Rectal smooth muscle tissue (tissue), 1 donor: ENCODE results near the gene FNDC3B.

Experiments
- H3K27ac ChIP-seq: one replicate; pipeline ENCODE4 v1.7.0; 2013; ENCODE audit warnings: low read depth, low read length, inconsistent platforms
- H3K27me3 ChIP-seq: one replicate; pipeline ENCODE4 v1.7.0; 2013; ENCODE audit warnings: low read length; ENCODE audit not compliant: control insufficient read depth, insufficient read depth
- H3K36me3 ChIP-seq: one replicate; pipeline ENCODE4 v1.7.0; 2013; ENCODE audit warnings: low read length; ENCODE audit not compliant: control insufficient read depth, insufficient read depth
- H3K4me1 ChIP-seq: one replicate; pipeline ENCODE4 v1.7.0; 2013; ENCODE audit warnings: low read length; ENCODE audit not compliant: control insufficient read depth, insufficient read depth
- H3K4me3 ChIP-seq: one replicate; pipeline ENCODE4 v1.7.0; 2013; ENCODE audit warnings: low read length
- H3K9ac ChIP-seq: one replicate; pipeline ENCODE4 v1.7.0; 2013; ENCODE audit warnings: low read length

The FNDC3B gene

DNA sequence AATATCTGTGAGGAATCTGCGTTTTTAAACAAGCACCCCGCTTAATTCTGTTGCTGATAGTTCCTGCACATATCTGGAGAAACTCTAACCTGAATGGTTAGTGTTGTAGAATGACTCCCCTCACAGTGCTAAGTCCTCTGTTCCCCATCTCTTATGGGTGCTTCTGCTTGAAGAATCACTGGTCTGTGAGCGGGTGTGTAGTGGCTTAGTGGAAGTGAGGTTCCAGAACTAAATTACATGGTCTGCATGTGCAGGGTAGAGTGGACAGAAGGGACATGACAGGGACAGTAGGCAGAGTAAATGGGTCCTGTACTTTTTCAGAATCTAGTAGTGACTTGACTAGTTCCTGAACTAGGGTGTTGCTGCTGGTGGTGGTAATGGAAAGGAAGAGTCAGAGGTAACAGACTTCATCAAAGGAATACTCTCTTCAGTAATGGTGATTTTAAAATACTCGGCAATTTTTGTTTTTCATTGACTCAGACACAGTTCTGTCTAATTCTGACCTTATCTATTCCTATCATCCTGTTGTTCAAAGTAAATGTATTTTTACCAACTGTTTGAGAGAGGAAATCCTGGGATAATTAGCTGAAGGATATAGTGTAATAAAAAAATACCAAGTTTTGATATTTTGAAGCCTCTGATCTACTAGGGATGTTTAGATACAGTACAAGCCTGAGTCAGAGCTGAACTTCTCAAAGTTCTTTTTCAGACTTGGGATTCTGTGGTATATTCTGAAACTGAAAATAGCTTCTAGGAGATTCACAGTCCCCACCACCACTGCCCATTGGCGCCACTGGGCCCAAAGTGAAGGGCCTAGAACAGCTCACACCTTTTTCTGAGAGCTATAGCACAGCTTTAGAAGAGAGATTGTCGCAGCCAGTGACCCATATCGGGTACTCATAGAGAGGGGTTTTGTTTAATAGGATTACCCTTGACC lies 55.5 kb downstream of the FNDC3B start:
- Histone ChIP-seq H3K9ac (no peak overlapping the region), H3K27me3 (no peaks in the 10 kb centered on the region), H3K4me1 (peaks cover 9% of the 10 kb centered on the region), H3K27ac (no peak overlapping the region), H3K4me3 (no peak overlapping the region), H3K36me3 (no peaks in the 10 kb centered on the region)

- Histone ChIP-seq H3K9ac (no peak overlapping the region), H3K4me1 (peaks cover 9% of the 10 kb centered on the region), H3K27ac (no peak overlapping the region)
Measured at GRCh38 chr3:172096881-172097420, 57.6 kb downstream of the FNDC3B start.

DNA sequence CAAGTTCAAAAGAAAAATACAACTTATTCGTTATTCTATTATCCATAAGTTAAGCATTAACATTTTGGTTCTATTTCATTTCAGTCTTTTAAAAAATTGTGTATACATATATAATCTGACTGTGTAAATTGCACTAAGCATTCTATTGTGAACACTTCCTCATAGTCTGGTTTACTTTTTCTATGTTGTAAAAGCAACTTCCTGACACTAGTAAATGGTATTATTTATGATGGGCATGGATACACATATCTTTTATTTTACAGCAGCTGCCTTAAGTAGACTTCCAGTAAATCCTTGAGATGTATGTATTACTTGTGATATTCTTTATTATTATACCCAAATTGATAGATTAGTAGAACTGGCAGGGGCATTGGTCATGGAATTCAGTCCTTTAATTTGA lies 58.2 kb downstream of the FNDC3B start:
- Histone ChIP-seq H3K4me1 (peaks cover 9% of the 10 kb centered on the region), H3K27me3 (no peaks in the 10 kb centered on the region), H3K36me3 (no peaks in the 10 kb centered on the region), H3K27ac (no peak overlapping the region), H3K9ac (no peak overlapping the region), H3K4me3 (no peak overlapping the region)

More at GRCh38 chr3:172096881-172097420, 57.6 kb downstream of the FNDC3B start:
- Histone ChIP-seq H3K27me3 (no peaks in the 10 kb centered on the region), H3K4me3 (no peak overlapping the region), H3K36me3 (no peaks in the 10 kb centered on the region)

DNA sequence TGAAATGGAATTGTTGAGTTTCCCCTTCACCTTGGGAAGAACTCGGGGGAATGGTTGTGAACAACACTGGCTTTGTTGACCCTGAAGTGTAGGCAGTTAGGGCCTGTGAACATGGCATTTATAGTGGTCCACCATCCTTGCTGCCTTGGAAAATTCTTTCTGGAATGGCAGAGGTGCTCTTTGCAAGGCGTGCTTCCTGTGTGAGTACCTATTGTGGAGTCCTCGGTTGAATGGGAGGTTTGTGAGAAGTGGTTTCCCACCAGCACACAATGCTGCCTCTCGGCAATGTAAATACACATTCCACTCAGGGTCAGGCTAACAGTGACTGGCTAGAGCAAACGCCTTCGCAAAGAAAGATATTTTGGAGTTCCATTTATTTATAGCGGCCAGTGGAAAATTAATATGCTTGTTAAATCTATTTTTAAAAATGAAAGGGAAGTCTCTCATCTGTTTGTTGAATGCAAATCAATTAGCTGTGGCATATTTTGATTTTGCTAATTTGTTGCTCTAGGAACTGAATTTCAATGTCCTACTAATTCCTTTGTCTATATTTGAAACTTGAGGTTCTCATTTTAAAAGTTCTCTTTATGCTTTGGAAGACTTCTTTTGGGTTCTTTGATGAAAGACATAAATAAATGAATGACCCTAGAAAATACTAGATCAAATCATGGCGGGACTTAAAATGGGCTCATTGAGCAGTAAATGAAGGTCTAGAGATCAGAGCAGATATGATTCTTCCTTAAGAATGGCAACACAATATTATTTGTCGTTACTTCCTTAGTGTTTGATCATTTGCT lies 59.5 kb downstream of the FNDC3B start:
- Histone ChIP-seq H3K27me3 (no peaks in the 10 kb centered on the region), H3K4me3 (no peak overlapping the region), H3K4me1 (peaks cover 13% of the 10 kb centered on the region), H3K36me3 (no peaks in the 10 kb centered on the region), H3K9ac (no peak overlapping the region), H3K27ac (no peak overlapping the region)

- no peak overlapping the region for H3K4me3 ChIP-seq
- peaks cover 15% of the 10 kb centered on the region for H3K4me1 ChIP-seq
- no peak overlapping the region for H3K27ac ChIP-seq
- H3K9ac ChIP-seq = no peak overlapping the region
- no peaks in the 10 kb centered on the region for H3K27me3 ChIP-seq
- H3K36me3 ChIP-seq = no peaks in the 10 kb centered on the region
Measured at GRCh38 chr3:172099495-172099808, 60.1 kb downstream of the FNDC3B start.

GRCh38 chr3:172100482-172100881 lies 61.1 kb downstream of the FNDC3B start:
- Histone ChIP-seq H3K36me3 (no peaks in the 10 kb centered on the region), H3K4me3 (no peak overlapping the region), H3K27ac (no peak overlapping the region), H3K9ac (no peak overlapping the region), H3K4me1 (peaks cover 19% of the 10 kb centered on the region), H3K27me3 (no peaks in the 10 kb centered on the region)

GRCh38 chr3:172101107-172101506 lies 61.7 kb downstream of the FNDC3B start:
- no peak overlapping the region for H3K4me3 ChIP-seq
- no peak overlapping the region for H3K9ac ChIP-seq
- no peaks in the 10 kb centered on the region for H3K36me3 ChIP-seq
- no peaks in the 10 kb centered on the region for H3K27me3 ChIP-seq
- H3K27ac ChIP-seq = no peak overlapping the region
- H3K4me1 ChIP-seq = peaks cover 16% of the 10 kb centered on the region

DNA sequence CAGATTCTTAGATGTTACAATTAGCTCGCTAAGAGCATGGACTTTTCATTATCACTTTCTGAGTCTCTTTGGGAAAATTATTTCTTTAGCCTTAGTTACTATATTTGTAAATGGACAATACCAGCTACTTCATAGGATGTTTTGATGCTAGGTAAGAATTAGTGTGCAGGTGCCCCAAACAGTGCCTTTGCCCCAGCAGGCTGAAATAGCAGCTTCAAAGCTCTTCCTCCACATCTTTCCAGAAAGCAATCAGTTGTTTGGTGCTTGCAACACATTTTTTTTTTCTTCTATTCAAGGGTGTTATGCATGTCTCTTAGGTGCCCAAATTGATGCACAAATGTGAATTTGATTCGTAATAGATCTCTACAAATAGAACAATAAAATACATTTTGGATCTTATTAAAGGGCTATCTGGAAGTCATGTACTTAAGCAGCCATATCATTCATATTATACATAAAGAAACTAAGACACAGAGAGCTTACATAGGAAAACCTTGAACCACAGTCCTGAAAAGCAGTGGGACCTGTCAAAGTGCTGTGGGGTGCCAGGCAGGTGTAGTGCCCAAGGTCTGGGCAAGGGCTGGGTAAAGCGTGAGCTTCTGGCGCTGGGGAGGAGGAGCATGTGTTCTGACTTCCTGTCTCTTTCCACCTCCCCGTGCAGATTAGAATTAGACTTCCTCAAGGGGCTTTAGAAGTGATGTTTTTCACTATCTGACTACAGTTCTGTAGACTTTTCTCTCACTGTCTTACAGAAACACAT lies 62.9 kb downstream of the FNDC3B start:
- Histone ChIP-seq H3K9ac (no peak overlapping the region), H3K4me3 (no peak overlapping the region), H3K27me3 (no peaks in the 10 kb centered on the region), H3K4me1 (peaks cover 17% of the 10 kb centered on the region), H3K36me3 (no peaks in the 10 kb centered on the region), H3K27ac (no peak overlapping the region)

GRCh38 chr3:172102883-172103310 lies 63.5 kb downstream of the FNDC3B start:
- Histone ChIP-seq H3K9ac (no peak overlapping the region), H3K27ac (no peak overlapping the region), H3K4me3 (no peak overlapping the region), H3K36me3 (no peaks in the 10 kb centered on the region), H3K27me3 (no peaks in the 10 kb centered on the region), H3K4me1 (peaks cover 20% of the 10 kb centered on the region)

- Histone ChIP-seq H3K36me3 (no peaks in the 10 kb centered on the region), H3K27me3 (no peaks in the 10 kb centered on the region), H3K4me3 (no peak overlapping the region), H3K27ac (no peak overlapping the region), H3K9ac (no peak overlapping the region), H3K4me1 (peaks cover 24% of the 10 kb centered on the region)
Measured at GRCh38 chr3:172103724-172104123, 64.3 kb downstream of the FNDC3B start.

- Histone ChIP-seq H3K9ac (no peak overlapping the region), H3K36me3 (no peaks in the 10 kb centered on the region), H3K27ac (no peak overlapping the region), H3K4me3 (no peak overlapping the region), H3K27me3 (no peaks in the 10 kb centered on the region), H3K4me1 (peaks cover 23% of the 10 kb centered on the region)
Measured at GRCh38 chr3:172104471-172105072, 65.2 kb downstream of the FNDC3B start.
